Uterus (tissue), 4 donors: ENCODE results near the gene KLHL7. TPM values are rescaled to one million over a fixed set of nuclear protein-coding genes. Genes with fewer than 3 reads are reported as not detected.
A peak's percentile ranks its signal among the peaks of the same experiment; 100 is the strongest.

Experiments used
- DNase-seq, 2 donors: peaks; one replicate each; pipeline ENCODE4 v3.0.0-alpha.2; 2019 to 2020
- H3K27ac ChIP-seq, 2 donors: fragments of 200-600 bp; sonication (generic); 1 replicate in 1 of 2; 2 replicates in 1 of 2; pipeline ENCODE4 v1.5.1; 2016 to 2018
- H3K27me3 ChIP-seq, 2 donors: fragments of 200-600 bp; sonication (generic); one replicate each; pipeline ENCODE4 v1.5.1; 2018 to 2019; ENCODE audit warnings: control low read depth in 1 of 2
- H3K36me3 ChIP-seq, 2 donors: fragments of 200-600 bp; sonication (generic); one replicate each; pipeline ENCODE4 v1.5.1; 2019; ENCODE audit warnings: control low read depth in 1 of 2
- H3K4me1 ChIP-seq, 2 donors: fragments of 200-600 bp; sonication (generic); one replicate each; pipeline ENCODE4 v1.5.1; 2018 to 2019; ENCODE audit warnings: control low read depth in 1 of 2
- H3K4me3 ChIP-seq, 2 donors: fragments of 200-600 bp; sonication (generic); 1 replicate in 1 of 2; 2 replicates in 1 of 2; pipeline ENCODE4 v1.5.1; 2018 to 2019; ENCODE audit warnings: mild to moderate bottlenecking in 1 of 2
- H3K9me3 ChIP-seq, 2 donors: fragments of 200-600 bp; sonication (generic); one replicate each; pipeline ENCODE4 v1.5.1; 2019; ENCODE audit warnings: control low read depth in 1 of 2
- POLR2A ChIP-seq, 2 donors: fragments of 450-650 bp; IDR thresholded peaks; one replicate each; pipeline ENCODE4 v1.6.1; 2016; ENCODE audit warnings: antibody characterized with exemption in 2 of 2, mild to moderate bottlenecking in 1 of 2, moderate library complexity in 1 of 2
- intact Hi-C: fragments of 100-400 bp; cut with DNase I; formaldehyde crosslinking; loops from one replicate; pipeline ENCODE4 v1.15.1; 2023; ENCODE audit warnings: low total_unique reads
- total RNA-seq, 4 donors: library from RNA; depleted of rRNA in 3 of 4; stranded (reverse); fragments of >200 nt in 3 of 4; gene quantifications; one replicate each; pipeline versions ENCODE4 v1.1.0 to v1.2.4, GENCODE V29; 2014 to 2023
- TF ChIP-seq, protein P1 (sequence below), 4 experiments: fragments of 200-600 bp in 2 of 4; fragments of 450-650 bp in 2 of 4; sonication (generic) in 2 of 4; IDR thresholded peaks; one replicate each; pipeline ENCODE4 v1.5.1; 2016 to 2019; ENCODE audit warnings: antibody characterized with exemption in 4 of 4, mild to moderate bottlenecking in 2 of 4, moderate library complexity in 1 of 4
- donor health status: DM: yes; HTN: yes; CAD: no.

The KLHL7 gene
- total RNA-seq, 4 donors from 2014 or later, result 12.0 to 136 (median 45.1) TPM

DNA sequence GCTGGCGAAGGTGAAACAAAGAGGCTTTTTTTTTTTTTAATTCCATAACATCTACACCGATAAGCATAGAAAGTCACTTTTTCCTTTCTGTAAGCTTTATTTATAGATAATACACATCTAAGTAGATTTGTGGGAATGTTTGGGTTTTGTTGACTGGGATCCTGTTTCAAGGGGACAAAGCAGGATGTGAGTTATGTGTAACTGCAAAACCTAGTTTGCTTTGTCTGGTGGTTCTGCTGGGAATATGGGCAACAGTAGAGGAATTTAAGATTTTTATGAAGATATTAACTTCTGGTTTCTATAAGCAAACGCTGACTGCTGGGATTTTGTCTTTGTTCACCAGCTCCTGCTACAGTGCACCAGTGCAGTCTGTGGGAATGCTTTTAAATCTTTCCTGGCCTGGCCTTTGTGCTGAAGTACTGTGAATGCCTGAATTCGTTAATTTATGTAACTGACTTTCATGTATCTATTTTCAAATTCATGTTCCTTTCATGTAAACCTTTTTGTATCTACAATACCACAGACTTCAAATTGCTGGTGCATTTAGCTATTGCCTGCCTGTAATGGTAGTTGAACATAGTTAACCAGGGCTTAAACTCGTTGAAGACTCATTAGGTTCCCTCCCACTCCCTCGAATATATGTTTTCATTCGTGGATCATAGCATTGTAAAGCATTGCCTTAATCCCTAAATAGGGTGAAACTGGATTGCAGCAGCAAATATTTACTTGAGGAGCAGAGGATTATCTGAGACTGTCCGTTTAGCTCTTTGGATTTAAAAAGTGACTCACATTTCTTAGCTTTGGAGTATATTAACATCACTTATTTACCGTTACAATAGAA is 1.5 kb downstream of the KLHL7 start:
- H3K4me3 ChIP-seq, result peak overlapping the region; percentile 86 to 92
- no peaks in the 10 kb centered on the region for H3K36me3 ChIP-seq
- H3K9me3 ChIP-seq, result no peaks in the 10 kb centered on the region
- intact Hi-C loops, result no loop called here
- TF ChIP-seq POLR2A (IDR thresholded peaks at IDR 0.05), result no peak
- TF ChIP-seq, protein P1, sequence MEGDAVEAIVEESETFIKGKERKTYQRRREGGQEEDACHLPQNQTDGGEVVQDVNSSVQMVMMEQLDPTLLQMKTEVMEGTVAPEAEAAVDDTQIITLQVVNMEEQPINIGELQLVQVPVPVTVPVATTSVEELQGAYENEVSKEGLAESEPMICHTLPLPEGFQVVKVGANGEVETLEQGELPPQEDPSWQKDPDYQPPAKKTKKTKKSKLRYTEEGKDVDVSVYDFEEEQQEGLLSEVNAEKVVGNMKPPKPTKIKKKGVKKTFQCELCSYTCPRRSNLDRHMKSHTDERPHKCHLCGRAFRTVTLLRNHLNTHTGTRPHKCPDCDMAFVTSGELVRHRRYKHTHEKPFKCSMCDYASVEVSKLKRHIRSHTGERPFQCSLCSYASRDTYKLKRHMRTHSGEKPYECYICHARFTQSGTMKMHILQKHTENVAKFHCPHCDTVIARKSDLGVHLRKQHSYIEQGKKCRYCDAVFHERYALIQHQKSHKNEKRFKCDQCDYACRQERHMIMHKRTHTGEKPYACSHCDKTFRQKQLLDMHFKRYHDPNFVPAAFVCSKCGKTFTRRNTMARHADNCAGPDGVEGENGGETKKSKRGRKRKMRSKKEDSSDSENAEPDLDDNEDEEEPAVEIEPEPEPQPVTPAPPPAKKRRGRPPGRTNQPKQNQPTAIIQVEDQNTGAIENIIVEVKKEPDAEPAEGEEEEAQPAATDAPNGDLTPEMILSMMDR (IDR thresholded peaks at IDR 0.05), result no peak
- H3K4me1 ChIP-seq, result peaks cover 0 to 9% of the 10 kb centered on the region in 2 donors
- H3K27me3 ChIP-seq, result no peaks in the 10 kb centered on the region
- peak overlapping the region; percentile 90 to 92 for H3K27ac ChIP-seq
- no peak for DNase-seq

DNA sequence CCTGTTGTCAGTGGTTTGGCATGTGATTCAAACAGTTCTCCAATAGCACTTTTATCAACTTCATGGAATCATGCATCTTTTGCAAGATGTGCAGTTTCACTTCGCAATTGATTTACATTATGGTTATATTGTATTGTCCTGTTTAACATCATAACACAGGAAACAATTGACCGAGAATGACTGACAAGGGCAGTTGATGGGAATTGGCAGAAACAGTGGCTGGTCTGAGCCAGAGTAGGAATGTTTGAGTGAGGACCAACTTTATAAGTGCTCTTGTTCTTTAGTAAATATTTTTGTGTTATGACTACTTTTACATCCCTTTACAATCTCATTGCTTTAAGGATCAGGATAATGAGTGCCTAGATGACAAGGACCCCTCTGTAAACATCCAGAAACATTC is 2.2 kb downstream of the KLHL7 start:
- no peak for TF ChIP-seq POLR2A (IDR thresholded peaks at IDR 0.05)
- TF ChIP-seq, protein P1 (IDR thresholded peaks at IDR 0.05), result no peak
- Histone ChIP-seq H3K4me3 (no peak overlapping the region), H3K27ac (no peak overlapping the region), H3K36me3 (no peaks in the 10 kb centered on the region), H3K9me3 (no peaks in the 10 kb centered on the region), H3K27me3 (no peaks in the 10 kb centered on the region), H3K4me1 (peaks cover 0 to 9% of the 10 kb centered on the region in 2 donors)
- no peak for DNase-seq
- intact Hi-C loops, result no loop called here

DNA sequence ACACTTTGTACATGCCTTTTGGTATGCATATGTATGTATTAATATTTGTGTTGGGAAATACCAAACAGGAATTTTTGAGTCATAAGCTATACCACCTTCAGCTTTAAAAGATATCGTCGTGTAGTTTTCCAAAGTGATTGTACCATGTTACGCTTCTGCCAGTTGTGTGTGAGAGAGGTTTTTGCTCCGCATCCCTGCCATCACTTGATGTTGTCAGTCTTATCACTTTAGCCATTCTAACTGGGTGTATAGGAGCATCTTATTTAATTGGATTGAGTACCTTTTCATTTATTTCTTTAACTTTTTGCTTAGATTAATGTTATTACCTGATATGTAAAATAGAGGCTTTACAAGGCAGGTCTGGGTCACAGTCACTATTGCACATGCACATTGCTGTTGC is 3.4 kb downstream of the KLHL7 start:
- TF ChIP-seq, protein P1 (IDR thresholded peaks at IDR 0.05), result no peak
- TF ChIP-seq POLR2A (IDR thresholded peaks at IDR 0.05), result no peak
- intact Hi-C loops, result no loop called here
- Histone ChIP-seq H3K36me3 (no peaks in the 10 kb centered on the region), H3K4me3 (no peak overlapping the region), H3K27ac (no peak overlapping the region), H3K9me3 (no peaks in the 10 kb centered on the region), H3K4me1 (peaks cover 0 to 9% of the 10 kb centered on the region in 2 donors), H3K27me3 (no peaks in the 10 kb centered on the region)
- no peak for DNase-seq

DNA sequence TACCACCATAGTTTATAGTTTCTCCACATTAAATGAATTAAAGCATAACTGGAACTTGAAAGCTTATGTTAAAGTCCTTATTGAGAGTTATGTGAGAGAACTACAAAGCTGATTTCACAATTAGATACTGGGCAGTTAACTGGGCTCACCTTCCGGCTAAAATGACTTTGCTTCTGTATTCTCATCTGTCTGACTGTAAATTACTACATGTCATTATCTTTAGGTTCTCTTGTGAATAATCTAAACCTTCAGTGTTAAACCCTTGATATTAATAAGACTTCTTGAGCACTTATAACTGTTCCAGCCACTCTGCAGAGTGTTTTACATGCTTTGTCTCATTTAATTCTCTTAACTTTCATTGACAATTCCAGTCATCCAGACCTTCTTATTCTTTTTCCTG is 3.9 kb downstream of the KLHL7 start:
- DNase-seq, result no peak
- Histone ChIP-seq H3K27ac (no peak overlapping the region), H3K36me3 (no peaks in the 10 kb centered on the region), H3K4me3 (no peak overlapping the region), H3K4me1 (peaks cover 0 to 9% of the 10 kb centered on the region in 2 donors), H3K9me3 (no peaks in the 10 kb centered on the region), H3K27me3 (no peaks in the 10 kb centered on the region)
- no peak for TF ChIP-seq POLR2A (IDR thresholded peaks at IDR 0.05)
- TF ChIP-seq, protein P1 (IDR thresholded peaks at IDR 0.05), result no peak
- intact Hi-C loops, result no loop called here

DNA sequence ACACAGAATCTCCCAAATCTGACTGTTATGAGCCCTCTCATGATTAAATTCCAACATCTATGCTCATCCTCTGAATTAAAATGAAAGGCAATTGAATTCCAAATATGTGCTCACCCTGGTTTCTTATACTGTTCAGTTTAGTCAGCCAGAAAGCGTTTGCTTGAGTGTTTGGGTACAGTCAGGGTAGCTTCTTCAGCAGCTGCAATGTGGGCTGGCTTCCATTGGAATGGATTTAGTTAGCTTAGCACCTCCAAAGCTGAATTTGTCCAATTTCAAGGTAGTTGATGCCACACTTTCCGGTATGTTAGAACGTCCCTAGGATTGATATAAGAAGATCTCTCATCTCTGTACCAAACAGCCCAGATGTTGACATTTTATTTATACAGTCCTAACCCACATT is 9.3 kb downstream of the KLHL7 start:
- no peak overlapping the region for H3K27ac ChIP-seq
- intact Hi-C loops, result no loop called here
- TF ChIP-seq, protein P1 (IDR thresholded peaks at IDR 0.05), result no peak
- TF ChIP-seq POLR2A (IDR thresholded peaks at IDR 0.05), result no peak
- DNase-seq, result no peak
- no peaks in the 10 kb centered on the region for H3K27me3 ChIP-seq
- no peaks in the 10 kb centered on the region for H3K9me3 ChIP-seq
- H3K4me3 ChIP-seq, result no peak overlapping the region
- no peaks in the 10 kb centered on the region for H3K36me3 ChIP-seq
- H3K4me1 ChIP-seq, result no peaks in the 10 kb centered on the region
